ENCODE measurements around the gene TPPP2.

Gene TPPP2

DNA sequence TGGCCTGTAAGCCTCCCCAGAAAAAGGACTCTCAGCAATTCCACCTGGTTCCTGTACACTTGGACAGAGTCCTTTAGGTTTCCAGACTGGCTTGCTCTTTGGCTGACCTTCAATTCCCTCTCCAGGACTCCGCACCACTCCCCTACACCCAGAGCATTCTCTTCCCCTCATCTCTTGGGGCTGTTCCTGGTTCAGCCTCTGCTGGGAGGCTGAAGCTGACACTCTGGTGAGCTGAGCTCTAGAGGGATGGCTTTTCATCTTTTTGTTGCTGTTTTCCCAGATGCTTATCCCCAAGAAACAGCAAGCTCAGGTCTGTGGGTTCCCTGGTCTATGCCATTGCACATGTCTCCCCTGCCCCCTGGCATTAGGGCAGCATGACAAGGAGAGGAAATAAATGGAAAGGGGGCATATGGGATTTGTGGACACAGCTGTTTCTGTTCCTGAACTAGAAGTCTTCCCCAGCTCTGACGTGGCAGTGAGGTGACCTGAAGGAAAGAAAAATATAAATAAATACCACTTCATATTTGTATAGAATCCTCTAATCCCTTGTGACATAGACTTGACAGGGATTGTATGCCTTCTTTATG is 13.5 kb downstream of the TPPP2 start:
- Histone ChIP-seq H3K27ac (ENCODE audit: low read depth in 2 of 2, low read length in 2 of 2) (peak overlapping the region; percentile 24 to 30), H3K27me3 (ENCODE audit: control insufficient read depth in 2 of 2, insufficient read depth in 2 of 2, low read length in 2 of 2) (no peaks in the 10 kb centered on the region), H3K4me1 (ENCODE audit: control insufficient read depth in 2 of 2, insufficient read depth in 2 of 2, low read length in 2 of 2) (peaks cover 23 to 32% of the 10 kb centered on the region in 2 donors), H3K9ac (ENCODE audit: low read depth in 1 of 2, low read length in 2 of 2) (no peak overlapping the region), H3K4me3 (ENCODE audit: low read length in 2 of 2) (no peak overlapping the region), H3K9me3 (ENCODE audit: control insufficient read depth in 2 of 2, low read length in 2 of 2) (no peaks in the 10 kb centered on the region), H3K36me3 (ENCODE audit: control insufficient read depth in 2 of 2, insufficient read depth in 2 of 2, low read length in 2 of 2) (no peaks in the 10 kb centered on the region)

DNA sequence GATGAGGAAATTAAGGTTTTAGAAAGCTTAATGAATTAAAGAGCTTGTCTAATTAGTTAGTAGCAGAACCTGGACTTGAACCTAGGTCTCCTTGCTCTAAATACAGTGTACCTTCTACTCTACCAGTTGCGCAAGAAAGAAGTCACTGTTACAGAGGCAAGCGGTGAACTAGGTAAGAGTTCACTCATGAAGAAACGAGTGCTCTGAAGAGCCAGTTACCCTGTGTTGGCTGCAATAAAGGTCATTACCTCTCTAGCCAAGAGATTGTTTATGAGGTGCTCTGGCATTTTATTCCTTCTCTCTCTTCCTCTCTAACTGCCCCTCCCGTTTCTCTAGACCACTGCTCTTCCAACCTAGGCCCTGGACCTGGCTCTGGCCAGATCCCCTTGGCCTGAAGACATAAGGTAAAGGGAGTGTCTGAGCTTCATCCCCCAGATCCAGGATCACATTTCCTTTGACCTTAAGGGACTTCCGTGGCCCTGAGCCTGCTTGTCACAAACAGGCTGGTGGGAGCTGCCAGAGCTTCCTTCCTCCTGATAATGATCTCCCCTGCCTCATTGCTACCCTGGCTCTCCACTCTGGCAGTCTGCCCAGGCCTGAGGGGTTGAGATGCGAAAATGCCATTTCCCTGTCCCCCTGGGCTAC is 14.1 kb downstream of the TPPP2 start:
- H3K27me3 ChIP-seq (ENCODE audit: control insufficient read depth in 2 of 2, insufficient read depth in 2 of 2, low read length in 2 of 2) = no peaks in the 10 kb centered on the region
- no peaks in the 10 kb centered on the region for H3K36me3 ChIP-seq (ENCODE audit: control insufficient read depth in 2 of 2, insufficient read depth in 2 of 2, low read length in 2 of 2)
- H3K27ac ChIP-seq (ENCODE audit: low read depth in 2 of 2, low read length in 2 of 2) = peak overlapping the region; percentile 30 to 39
- peak overlapping the region in 1 of 2 donors; percentile 14 for H3K9ac ChIP-seq (ENCODE audit: low read depth in 1 of 2, low read length in 2 of 2)
- peaks cover 20 to 26% of the 10 kb centered on the region in 2 donors for H3K4me1 ChIP-seq (ENCODE audit: control insufficient read depth in 2 of 2, insufficient read depth in 2 of 2, low read length in 2 of 2)
- H3K4me3 ChIP-seq (ENCODE audit: low read length in 2 of 2) = no peak overlapping the region
- H3K9me3 ChIP-seq (ENCODE audit: control insufficient read depth in 2 of 2, low read length in 2 of 2) = no peaks in the 10 kb centered on the region

- Histone ChIP-seq H3K4me1 (ENCODE audit: control insufficient read depth in 2 of 2, insufficient read depth in 2 of 2, low read length in 2 of 2) (peaks cover 14 to 17% of the 10 kb centered on the region in 2 donors), H3K4me3 (ENCODE audit: low read length in 2 of 2) (no peak overlapping the region), H3K36me3 (ENCODE audit: control insufficient read depth in 2 of 2, insufficient read depth in 2 of 2, low read length in 2 of 2) (no peaks in the 10 kb centered on the region), H3K27ac (ENCODE audit: low read depth in 2 of 2, low read length in 2 of 2) (no peak overlapping the region), H3K9me3 (ENCODE audit: control insufficient read depth in 2 of 2, low read length in 2 of 2) (no peaks in the 10 kb centered on the region), H3K27me3 (ENCODE audit: control insufficient read depth in 2 of 2, insufficient read depth in 2 of 2, low read length in 2 of 2) (no peaks in the 10 kb centered on the region), H3K9ac (ENCODE audit: low read depth in 1 of 2, low read length in 2 of 2) (no peak overlapping the region)
Observed at GRCh38 chr14:21047378-21047781, 17.4 kb downstream of the TPPP2 start.

DNA sequence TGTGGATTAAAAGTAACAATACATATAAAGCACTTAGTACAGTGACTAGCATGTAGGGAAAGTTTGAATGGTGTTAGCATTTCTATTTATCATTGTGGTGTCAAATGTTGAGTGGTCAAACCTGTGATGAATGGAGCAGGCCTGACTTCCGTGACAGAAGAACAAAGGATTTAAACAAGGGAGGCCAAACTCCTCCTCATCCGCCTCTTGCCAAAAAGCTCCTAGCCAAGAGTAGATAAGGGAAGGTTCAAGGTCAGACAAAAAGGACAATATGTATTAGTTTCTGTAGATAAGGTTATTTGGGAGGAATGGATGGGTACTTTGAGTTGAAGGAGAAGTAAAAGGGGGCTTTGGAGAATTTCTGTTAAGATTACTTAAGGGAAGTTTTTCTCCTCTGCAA is 18.6 kb downstream of the TPPP2 start:
- Histone ChIP-seq H3K36me3 (ENCODE audit: control insufficient read depth in 2 of 2, insufficient read depth in 2 of 2, low read length in 2 of 2) (no peaks in the 10 kb centered on the region), H3K4me3 (ENCODE audit: low read length in 2 of 2) (no peak overlapping the region), H3K9me3 (ENCODE audit: control insufficient read depth in 2 of 2, low read length in 2 of 2) (no peaks in the 10 kb centered on the region), H3K27me3 (ENCODE audit: control insufficient read depth in 2 of 2, insufficient read depth in 2 of 2, low read length in 2 of 2) (no peaks in the 10 kb centered on the region), H3K9ac (ENCODE audit: low read depth in 1 of 2, low read length in 2 of 2) (no peak overlapping the region), H3K4me1 (ENCODE audit: control insufficient read depth in 2 of 2, insufficient read depth in 2 of 2, low read length in 2 of 2) (peaks cover 5 to 9% of the 10 kb centered on the region in 2 donors), H3K27ac (ENCODE audit: low read depth in 2 of 2, low read length in 2 of 2) (no peak overlapping the region)

GRCh38 chr14:21049271-21049673 is 19.3 kb downstream of the TPPP2 start:
- H3K27ac ChIP-seq (ENCODE audit: low read depth in 2 of 2, low read length in 2 of 2) = no peak overlapping the region
- peaks cover 6 to 11% of the 10 kb centered on the region in 2 donors for H3K4me1 ChIP-seq (ENCODE audit: control insufficient read depth in 2 of 2, insufficient read depth in 2 of 2, low read length in 2 of 2)
- no peaks in the 10 kb centered on the region for H3K36me3 ChIP-seq (ENCODE audit: control insufficient read depth in 2 of 2, insufficient read depth in 2 of 2, low read length in 2 of 2)
- H3K4me3 ChIP-seq (ENCODE audit: low read length in 2 of 2) = no peak overlapping the region
- H3K9ac ChIP-seq (ENCODE audit: low read depth in 1 of 2, low read length in 2 of 2) = no peak overlapping the region
- no peaks in the 10 kb centered on the region for H3K9me3 ChIP-seq (ENCODE audit: control insufficient read depth in 2 of 2, low read length in 2 of 2)
- H3K27me3 ChIP-seq (ENCODE audit: control insufficient read depth in 2 of 2, insufficient read depth in 2 of 2, low read length in 2 of 2) = no peaks in the 10 kb centered on the region

- Histone ChIP-seq H3K27me3 (ENCODE audit: control insufficient read depth in 2 of 2, insufficient read depth in 2 of 2, low read length in 2 of 2) (no peaks in the 10 kb centered on the region), H3K9ac (ENCODE audit: low read depth in 1 of 2, low read length in 2 of 2) (no peak overlapping the region), H3K4me3 (ENCODE audit: low read length in 2 of 2) (no peak overlapping the region), H3K27ac (ENCODE audit: low read depth in 2 of 2, low read length in 2 of 2) (no peak overlapping the region), H3K36me3 (ENCODE audit: control insufficient read depth in 2 of 2, insufficient read depth in 2 of 2, low read length in 2 of 2) (no peaks in the 10 kb centered on the region), H3K4me1 (ENCODE audit: control insufficient read depth in 2 of 2, insufficient read depth in 2 of 2, low read length in 2 of 2) (peaks cover 6 to 23% of the 10 kb centered on the region in 2 donors), H3K9me3 (ENCODE audit: control insufficient read depth in 2 of 2, low read length in 2 of 2) (no peaks in the 10 kb centered on the region)
Observed at GRCh38 chr14:21050597-21050996, 20.6 kb downstream of the TPPP2 start.

GRCh38 chr14:21053184-21054122 is 23.4 kb downstream of the TPPP2 start:
- H3K4me3 ChIP-seq (ENCODE audit: low read length in 2 of 2) = no peak overlapping the region
- no peaks in the 10 kb centered on the region for H3K36me3 ChIP-seq (ENCODE audit: control insufficient read depth in 2 of 2, insufficient read depth in 2 of 2, low read length in 2 of 2)
- no peaks in the 10 kb centered on the region for H3K9me3 ChIP-seq (ENCODE audit: control insufficient read depth in 2 of 2, low read length in 2 of 2)
- H3K27me3 ChIP-seq (ENCODE audit: control insufficient read depth in 2 of 2, insufficient read depth in 2 of 2, low read length in 2 of 2) = no peaks in the 10 kb centered on the region
- peak overlapping the region; percentile 72 to 83 for H3K27ac ChIP-seq (ENCODE audit: low read depth in 2 of 2, low read length in 2 of 2)
- H3K4me1 ChIP-seq (ENCODE audit: control insufficient read depth in 2 of 2, insufficient read depth in 2 of 2, low read length in 2 of 2) = peaks cover 17 to 30% of the 10 kb centered on the region in 2 donors
- no peak overlapping the region for H3K9ac ChIP-seq (ENCODE audit: low read depth in 1 of 2, low read length in 2 of 2)

GRCh38 chr14:21054123-21054767 is 24.2 kb downstream of the TPPP2 start:
- no peaks in the 10 kb centered on the region for H3K36me3 ChIP-seq (ENCODE audit: control insufficient read depth in 2 of 2, insufficient read depth in 2 of 2, low read length in 2 of 2)
- peak overlapping the region in 1 of 2 donors; percentile 15 for H3K9ac ChIP-seq (ENCODE audit: low read depth in 1 of 2, low read length in 2 of 2)
- no peaks in the 10 kb centered on the region for H3K9me3 ChIP-seq (ENCODE audit: control insufficient read depth in 2 of 2, low read length in 2 of 2)
- no peak overlapping the region for H3K4me3 ChIP-seq (ENCODE audit: low read length in 2 of 2)
- no peaks in the 10 kb centered on the region for H3K27me3 ChIP-seq (ENCODE audit: control insufficient read depth in 2 of 2, insufficient read depth in 2 of 2, low read length in 2 of 2)
- H3K27ac ChIP-seq (ENCODE audit: low read depth in 2 of 2, low read length in 2 of 2) = peak overlapping the region; percentile 83 to 84
- H3K4me1 ChIP-seq (ENCODE audit: control insufficient read depth in 2 of 2, insufficient read depth in 2 of 2, low read length in 2 of 2) = peaks cover 20 to 30% of the 10 kb centered on the region in 2 donors

DNA sequence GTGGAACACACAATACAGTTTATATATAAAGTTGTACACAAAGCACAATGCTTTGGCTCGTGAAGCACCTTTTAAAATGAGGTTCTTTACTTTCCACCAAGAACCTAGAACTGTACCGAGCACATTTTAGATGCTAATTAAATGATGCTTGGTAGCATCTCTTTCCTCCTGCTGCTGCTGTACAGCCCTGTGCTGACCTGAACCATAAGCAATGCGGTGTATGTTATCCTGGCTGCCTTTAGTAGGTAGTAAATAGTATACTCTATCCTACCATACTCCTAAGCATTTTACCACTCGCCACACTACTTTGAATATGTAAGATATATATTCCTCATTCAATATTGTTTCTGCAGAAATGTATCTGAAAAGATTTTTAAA is 24.7 kb downstream of the TPPP2 start:
- H3K4me1 ChIP-seq (ENCODE audit: control insufficient read depth in 2 of 2, insufficient read depth in 2 of 2, low read length in 2 of 2) = peaks cover 20 to 30% of the 10 kb centered on the region in 2 donors
- no peaks in the 10 kb centered on the region for H3K9me3 ChIP-seq (ENCODE audit: control insufficient read depth in 2 of 2, low read length in 2 of 2)
- H3K9ac ChIP-seq (ENCODE audit: low read depth in 1 of 2, low read length in 2 of 2) = peak overlapping the region in 1 of 2 donors; percentile 15
- H3K27ac ChIP-seq (ENCODE audit: low read depth in 2 of 2, low read length in 2 of 2) = peak overlapping the region; percentile 83 to 84
- no peaks in the 10 kb centered on the region for H3K36me3 ChIP-seq (ENCODE audit: control insufficient read depth in 2 of 2, insufficient read depth in 2 of 2, low read length in 2 of 2)
- H3K4me3 ChIP-seq (ENCODE audit: low read length in 2 of 2) = no peak overlapping the region
- H3K27me3 ChIP-seq (ENCODE audit: control insufficient read depth in 2 of 2, insufficient read depth in 2 of 2, low read length in 2 of 2) = no peaks in the 10 kb centered on the region

Measured in mucosa of rectum (tissue), 2 donors.